Measurements from ENCODE around the gene MT2A.
"Not testable (repeated sequence)": the region's sequence is repeated elsewhere in the genome, so short reads cannot be mapped to it uniquely, and the experiment has no call there.

MT2A gene

DNA sequence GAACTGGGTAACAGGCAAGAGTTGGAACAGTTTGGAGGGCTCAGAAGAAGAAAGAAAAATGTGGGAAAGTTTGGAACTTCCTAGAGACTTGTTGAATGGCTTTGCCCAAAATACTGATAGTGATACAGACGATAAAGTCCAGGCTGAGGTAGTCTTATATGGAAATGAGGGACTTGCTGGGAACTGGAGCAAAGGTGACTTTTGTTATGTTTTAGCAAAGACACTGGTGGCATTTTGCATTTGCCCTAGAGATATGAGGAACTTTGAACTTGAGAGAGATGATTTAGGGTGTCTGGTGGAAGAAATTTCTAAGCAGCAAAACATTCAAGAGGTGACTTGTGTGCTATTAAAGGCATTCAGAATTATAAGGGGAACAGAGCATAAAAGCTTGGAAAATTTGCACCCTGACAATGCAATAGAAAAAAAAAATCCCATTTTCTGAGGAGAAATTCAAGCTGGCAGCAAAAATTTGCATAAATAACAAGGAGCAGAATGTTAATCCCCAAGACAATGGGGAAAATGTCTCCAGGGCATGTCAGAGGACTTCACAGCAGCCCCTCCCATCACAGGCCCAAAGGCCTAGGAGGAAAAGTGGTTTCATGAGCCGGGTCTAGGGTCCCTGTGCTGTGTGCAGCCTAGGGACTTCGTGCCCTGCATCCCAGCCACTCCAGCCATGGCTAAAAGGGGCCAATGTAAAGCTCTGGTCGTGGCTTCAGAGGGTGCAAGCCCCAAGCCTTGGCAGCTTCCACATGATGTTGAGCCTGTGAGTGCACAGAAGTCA lies 13.5 kb downstream of the MT2A start:
- DNase-seq (ENCODE audit: low read depth): not testable (repeated sequence)

DNA sequence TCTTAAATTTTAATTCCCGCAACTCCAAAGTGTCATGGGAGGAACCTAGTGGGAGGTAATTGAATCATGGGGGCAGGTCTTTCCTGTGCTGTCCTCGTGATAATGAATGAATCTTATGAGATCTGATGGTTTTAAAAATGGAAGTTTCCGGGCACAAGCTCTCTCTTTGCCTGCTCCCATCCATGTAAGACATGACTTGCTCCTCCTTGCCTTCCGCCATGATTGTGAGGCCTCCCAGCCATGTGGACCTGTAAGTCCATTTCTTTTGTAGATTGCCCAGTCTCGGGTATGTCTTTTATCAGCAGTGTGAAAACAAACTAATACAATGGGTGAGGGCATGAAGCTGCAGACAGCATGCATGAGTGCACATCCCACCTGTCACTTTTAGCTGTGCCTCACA lies 14.8 kb downstream of the MT2A start:
- not testable (repeated sequence) for DNase-seq (ENCODE audit: low read depth)

DNA sequence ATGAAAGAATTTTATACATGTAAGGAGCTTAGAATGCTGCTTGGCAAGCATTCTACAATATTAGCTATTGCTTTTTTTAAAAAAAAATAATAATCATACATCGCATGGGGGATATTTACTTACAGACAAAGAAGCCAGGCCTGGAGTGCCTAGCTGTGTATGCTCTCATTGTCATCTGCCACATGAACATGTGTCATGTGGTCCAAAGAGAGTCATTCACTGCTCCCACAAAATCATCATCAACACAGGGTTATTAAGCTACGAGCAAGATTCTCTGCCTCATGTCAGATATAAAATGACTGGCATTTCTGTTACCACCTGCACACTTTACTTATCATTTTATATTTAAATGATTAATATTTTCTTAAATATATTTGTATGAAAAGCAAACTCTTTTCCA lies 15.3 kb downstream of the MT2A start:
- DNase-seq (ENCODE audit: low read depth): no peak

DNA sequence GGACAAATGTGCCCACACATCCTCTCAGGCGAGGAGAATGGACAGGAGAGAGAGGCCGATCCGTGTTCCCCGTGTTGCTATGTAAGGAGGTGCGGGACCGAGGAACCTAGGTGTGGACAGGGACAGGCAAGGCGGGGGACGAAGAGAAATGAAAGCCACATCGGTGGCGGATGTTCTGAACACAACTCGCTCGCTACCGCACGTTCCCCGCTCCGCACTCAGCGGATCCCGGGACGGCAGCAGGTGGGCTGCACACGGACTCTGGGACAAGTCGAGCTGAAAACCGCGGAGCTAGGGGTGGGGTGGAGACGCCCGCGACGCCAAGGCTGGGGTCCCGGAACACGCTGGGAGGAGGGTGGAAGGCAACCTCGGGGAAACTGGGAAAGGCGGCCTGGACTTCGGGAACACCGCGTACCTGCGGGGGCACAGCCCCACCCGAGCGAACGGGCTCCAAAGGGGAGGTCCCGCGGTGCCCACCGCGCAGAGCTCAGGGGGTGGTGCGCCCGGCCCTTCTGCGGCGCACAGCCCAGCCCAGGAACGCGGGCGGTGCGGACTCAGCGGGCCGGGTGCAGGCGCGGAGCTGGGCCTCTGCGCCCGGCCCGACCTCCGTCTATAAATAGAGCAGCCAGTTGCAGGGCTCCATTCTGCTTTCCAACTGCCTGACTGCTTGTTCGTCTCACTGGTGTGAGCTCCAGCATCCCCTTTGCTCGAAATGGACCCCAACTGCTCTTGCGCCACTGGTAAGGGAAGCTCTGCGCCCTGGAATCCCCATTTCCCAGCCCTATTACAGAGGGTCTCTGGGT lies 17.0 kb downstream of the MT2A start, which contains the start of gene MT1E:
Gene MT1E (plus strand): TSS at position 642 of the 803 bp plus-strand sequence. CDS start 71 bp downstream, at position 713.
- no peak for DNase-seq (ENCODE audit: low read depth)

DNA sequence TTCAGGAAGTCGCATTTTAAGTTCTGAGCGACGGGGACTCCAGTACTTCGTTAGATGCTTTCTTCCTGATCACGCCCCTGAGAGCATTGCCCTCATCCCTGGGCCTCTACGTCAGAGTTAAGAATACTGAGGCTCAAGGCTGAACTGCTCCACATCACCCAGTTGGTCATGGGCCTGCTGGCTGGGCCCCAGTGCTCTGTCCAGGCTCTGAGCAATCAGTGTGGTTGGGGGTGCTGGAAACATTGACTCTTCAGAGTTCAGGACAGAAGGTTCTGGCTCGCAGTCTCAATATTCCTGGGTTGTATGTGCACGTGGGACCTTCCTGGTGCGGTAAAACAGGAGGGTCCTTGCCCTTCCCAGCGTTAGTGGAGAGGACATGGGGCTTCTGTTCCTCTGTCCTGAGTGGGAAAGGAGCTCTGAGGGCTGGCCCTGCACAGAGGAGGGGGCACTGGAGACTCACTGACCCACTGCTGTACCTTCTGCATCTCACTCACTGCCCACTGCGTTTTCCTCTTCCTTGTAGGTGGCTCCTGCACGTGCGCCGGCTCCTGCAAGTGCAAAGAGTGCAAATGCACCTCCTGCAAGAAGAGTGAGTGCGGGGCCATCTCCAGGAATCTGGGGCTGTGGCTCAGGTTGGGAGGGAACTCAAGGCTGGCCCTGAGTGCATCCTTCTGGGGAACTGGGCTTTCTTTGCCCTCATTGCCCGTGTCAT lies 17.7 kb downstream of the MT2A start:
- no peak for DNase-seq (ENCODE audit: low read depth)

DNA sequence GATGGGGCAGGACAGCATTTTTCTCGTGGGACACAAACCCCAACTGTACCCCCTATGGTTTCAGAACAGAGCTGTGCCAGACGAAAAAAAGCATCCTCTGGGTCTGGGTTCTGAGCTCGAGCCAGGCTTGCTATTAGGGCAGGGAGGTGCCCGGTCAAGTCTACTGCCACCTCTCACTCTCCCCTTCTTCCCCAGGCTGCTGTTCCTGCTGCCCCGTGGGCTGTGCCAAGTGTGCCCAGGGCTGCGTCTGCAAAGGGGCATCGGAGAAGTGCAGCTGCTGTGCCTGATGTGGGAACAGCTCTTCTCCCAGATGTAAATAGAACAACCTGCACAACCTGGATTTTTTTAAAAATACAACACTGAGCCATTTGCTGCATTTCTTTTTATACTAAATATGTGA lies 18.3 kb downstream of the MT2A start:
- no peak for DNase-seq (ENCODE audit: low read depth)

DNA sequence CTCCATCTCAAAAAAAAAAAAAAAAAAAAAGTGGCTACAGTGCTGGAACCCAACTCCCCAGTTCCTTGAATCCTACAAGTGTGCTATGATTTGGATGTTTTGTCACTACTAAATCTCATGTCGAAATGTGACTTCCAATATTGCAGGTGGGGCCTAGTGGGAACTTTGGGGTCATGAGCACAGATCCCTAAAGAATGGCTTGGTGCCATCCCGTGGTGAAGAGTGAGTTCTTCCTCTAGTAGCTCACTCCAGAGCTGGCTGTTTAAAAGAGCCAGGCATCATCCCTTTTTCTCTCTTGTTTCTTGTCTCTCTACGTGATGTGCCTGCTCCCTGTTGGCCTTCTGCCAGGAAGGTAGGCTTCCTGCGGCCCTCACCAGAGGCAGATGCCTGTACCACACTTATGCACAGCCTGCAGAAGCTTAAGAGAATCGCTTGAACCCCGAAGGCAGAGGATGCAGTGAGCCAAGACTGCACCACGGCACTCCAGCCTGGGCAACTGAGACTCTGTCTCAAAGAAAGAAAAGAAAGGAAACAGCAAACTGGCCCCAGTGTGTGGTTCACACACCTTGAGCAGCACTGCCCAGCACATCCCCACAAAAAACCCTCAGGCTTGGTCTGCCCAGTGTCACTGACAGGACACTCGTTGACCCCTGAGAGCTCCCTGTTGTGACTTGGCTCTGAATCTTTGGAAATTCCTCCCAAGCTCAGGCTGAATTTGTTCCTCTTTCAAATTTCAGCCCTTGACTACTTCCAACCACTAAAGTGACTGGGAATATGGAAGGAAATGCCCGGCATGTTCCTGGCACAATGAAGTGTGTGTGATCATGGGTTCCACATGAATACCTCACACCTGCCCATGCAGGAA lies 20.3 kb downstream of the MT2A start:
- no peak for DNase-seq (ENCODE audit: low read depth)

DNA sequence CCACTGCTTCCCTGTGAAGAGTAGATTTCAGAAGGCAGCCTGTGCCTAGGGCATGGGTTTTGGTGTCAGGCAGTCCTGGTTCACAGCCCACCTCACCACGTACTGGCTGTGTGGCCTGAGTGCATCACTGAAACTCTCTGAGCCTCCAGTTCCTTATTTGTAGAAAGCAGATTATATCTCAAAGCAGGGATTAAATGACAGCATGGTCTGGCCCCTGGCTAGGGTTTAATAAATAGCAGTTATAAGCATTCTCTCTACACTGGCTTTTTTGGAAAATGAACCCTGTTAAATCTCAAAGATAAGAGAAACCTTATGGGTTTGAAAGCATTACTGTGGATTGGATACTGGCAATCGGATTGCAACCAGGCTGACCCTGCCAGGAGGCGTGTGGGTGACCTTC lies 21.1 kb downstream of the MT2A start:
- DNase-seq (ENCODE audit: low read depth): no peak

DNA sequence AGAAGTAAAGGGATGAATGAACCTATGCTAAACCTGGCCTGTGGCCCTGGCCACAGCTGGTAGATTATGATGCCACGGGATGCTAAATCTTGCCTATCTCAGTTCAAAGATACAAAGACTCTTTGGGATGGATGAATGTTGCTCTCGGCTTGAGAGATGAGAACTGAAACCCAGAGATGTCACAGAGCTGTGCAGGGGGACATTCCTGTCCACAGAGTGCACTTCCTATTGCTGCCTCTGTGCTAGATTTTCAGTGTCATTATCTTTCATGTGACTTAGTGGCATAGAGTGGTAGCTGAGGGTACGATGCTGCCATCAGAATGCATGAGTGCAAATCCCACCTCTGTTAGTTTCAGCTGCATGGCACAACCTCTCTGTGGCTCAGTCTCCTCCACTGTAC lies 21.8 kb downstream of the MT2A start:
- DNase-seq (ENCODE audit: low read depth): no peak

DNA sequence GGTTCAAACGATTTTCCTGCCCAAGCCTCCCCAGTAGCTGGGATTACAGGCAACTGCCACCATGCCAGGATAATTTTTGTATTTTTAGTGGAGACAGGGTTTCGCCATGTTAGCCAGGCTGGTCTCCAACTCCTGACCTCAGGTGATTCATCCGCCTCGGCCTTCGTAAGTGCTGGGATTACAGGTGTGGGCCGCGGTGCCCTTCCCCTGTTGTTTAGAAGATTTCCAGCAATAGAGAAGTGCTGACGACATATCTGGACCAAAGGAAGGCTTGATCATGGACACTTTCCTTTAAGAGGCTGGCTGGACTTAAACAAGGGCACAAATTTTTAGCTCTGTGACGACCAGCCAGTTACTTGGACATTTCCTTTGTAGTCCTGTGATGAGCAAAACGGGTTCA lies 22.8 kb downstream of the MT2A start:
- no peak for DNase-seq (ENCODE audit: low read depth)

DNA sequence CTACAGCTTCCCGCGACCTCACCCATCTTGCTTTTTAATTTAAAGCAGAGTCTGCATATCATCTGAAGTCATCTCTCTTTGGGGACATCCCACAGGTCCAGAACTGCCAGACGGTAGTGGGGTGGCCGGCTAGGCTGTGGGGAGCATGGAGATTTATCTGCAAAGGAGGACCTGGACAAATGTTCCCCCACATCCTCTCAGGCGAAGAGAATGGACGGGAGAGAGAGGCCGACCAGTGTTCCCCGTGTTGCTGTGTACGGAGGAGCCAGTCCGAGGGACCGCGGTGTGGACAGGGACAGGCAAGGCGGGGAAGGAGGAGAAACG lies 23.4 kb downstream of the MT2A start:
- DNase-seq (ENCODE audit: low read depth): no peak

DNA sequence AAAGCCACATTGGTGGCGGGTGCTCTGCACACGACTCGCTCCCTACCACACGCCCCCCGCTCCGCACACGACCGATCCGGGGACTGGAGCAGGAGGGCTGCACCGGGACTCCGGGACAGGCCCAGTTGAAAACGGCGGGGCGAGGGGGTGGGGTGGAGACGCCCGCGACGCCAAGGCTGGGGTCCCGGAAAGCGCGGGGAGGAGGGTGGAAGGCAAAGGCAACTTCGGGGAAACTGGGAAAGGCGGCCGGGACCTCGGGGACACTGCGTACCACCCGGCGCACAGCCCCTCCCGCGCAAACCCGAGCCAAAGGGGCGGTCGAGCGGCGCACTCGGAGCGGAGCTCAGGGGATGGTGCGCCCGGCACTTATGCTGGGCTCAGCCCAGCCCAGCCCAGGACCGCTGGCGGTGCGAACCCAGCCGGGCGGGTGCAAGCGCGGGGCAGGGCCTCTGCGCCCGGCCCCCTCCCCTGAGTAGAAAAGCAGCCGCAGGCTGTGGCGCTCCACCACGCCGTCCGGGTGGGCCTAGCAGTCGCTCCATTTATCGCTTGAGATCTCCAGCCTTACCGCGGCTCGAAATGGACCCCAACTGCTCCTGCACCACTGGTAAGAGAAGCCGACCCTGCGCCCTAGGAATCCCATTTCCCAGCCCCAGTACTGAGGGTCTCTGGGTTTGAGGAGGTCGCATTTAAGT lies 23.9 kb downstream of the MT2A start, which contains the start of gene MT1M:
Gene MT1M (plus strand): TSS at position 504 of the 692 bp plus-strand sequence. CDS start 73 bp downstream, at position 577.
- DNase-seq (ENCODE audit: low read depth): no peak

DNA sequence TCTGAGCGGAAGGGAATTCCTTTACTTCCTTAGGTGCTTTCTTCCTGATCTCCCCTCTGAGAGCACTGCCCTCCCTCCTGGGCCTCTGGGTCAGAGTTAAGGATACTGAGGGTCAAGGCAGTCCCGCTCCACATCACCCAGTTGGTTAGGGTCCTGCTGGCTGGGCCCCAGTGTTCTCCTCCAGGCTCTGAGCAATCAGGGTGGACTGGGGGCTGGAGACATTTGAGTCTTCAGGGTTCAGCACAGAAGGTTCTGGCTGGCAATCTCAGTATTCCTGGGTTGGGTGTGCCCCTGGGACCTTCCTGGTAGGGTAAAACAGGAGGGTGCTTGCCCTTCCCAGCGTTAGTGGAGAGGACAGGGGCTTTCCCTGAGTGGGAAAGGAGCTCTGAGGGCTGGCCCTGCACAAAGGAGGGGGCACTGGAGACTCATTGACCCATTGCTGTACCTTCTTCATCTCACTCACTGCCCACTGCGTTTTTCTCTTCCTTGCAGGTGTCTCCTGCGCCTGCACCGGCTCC lies 24.5 kb downstream of the MT2A start:
- DNase-seq (ENCODE audit: low read depth): no peak

DNA sequence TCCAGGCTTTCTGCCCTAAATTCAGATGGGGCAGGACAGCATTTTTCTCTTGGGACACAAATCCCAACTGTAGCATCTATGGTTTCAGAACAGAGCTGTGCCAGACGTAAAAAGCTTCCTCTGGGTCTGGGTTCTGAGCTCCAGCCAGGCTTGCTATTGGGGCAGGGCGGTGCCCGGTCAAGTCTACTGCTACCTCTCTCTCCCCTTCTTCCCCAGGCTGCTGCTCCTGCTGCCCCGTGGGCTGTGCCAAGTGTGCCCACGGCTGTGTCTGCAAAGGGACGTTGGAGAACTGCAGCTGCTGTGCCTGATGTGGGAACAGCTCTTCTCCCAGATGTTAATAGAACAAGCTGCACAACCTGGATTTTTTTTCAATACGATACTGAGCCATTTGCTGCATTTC lies 25.2 kb downstream of the MT2A start:
- DNase-seq (ENCODE audit: low read depth): no peak

DNA sequence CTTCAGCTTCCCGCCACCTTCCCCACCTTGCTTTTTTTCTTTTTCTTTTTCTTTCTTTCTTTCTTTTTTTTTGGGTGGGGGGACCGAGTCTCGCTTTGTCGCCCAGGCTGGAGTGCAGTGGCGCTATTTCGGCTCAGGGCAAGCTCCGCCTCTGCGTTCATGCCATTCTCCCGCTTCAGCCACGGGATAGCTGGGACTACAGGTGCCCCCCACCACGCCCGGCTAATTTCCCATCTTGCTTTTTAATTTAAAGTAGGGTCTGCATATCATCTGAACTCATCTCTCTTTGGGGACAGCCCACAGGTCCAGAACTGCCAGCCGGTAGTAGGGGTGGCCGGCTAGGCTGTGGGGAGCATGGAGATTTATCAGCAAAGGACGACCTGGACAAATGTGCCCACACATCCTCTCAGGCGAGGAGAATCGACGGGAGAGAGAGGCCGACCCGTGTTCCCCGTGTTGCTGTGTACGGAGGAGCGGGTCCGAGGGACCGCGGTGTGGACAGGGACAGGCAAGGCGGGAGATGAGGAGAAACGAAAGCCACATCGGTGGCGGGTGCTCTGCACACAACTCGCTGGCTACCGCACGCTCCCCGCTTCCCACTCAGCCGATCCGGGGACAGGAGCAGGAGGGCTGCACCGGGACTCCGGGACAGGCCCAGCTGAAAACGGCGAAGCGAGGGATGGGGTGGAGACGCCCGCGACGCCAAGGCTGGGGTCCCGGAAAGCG lies 26.5 kb downstream of the MT2A start:
- no peak for DNase-seq (ENCODE audit: low read depth)

DNA sequence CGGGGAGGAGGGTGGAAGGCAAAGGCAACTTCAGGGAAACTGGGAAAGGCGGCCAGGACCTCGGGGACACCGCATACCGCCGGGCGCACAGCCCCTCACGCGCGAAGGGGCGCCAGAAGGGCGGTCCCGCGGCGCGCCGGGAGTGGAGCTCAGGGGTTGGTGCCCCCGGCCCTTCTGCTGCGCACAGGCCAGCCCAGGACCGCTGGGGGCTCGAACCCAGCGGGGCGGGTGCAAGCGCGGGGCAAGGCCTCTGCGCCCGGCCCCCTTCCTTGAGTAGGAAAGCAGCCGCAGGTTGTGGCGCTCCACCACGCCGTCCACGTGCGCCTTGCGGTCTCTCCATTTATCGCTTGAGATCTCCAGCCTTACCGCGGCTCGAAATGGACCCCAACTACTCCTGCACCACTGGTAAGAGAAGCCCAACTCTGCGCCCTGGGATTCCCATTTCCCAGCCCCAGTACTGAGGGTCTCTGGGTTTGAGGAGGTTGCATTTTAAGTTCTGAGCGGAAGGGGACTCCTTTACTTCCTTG lies 27.1 kb downstream of the MT2A start:
- DNase-seq (ENCODE audit: low read depth): no peak

DNA sequence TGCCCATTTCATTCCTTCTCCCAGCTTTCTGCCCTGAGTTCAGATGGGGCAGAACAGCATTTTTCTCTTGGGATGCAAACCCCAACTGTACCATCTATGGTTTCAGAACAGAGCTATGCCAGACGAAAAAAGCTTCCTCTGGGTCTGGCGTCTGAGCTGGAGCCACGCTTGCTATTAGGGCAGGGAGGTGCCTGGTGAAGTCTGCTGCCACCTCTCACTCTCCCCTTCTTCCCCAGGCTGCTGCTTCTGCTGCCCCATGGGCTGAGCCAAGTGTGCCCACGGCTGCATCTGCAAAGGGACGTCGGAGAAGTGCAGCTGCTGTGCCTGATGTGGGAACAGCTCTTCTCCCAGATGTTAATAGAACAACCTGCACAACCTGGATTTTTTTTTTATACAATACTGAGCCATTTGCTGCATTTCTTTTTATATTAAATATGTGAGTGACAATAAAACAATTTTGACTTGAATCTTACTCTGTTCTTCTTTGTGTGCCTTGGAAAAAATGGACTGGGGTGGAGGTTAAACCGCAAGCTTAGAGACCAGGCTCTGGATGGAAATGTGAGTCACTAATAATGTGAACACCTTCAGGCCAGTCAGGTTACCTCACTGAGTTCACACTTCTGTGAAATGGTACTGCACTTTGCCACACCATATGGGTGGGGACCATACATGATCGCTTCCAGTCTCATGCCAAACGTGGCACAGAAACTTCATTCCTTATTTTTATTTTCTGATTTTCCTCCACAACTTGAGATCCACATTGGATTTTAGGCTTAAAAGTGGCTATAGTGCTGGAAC lies 28.4 kb downstream of the MT2A start:
- DNase-seq (ENCODE audit: low read depth): no peak

DNA sequence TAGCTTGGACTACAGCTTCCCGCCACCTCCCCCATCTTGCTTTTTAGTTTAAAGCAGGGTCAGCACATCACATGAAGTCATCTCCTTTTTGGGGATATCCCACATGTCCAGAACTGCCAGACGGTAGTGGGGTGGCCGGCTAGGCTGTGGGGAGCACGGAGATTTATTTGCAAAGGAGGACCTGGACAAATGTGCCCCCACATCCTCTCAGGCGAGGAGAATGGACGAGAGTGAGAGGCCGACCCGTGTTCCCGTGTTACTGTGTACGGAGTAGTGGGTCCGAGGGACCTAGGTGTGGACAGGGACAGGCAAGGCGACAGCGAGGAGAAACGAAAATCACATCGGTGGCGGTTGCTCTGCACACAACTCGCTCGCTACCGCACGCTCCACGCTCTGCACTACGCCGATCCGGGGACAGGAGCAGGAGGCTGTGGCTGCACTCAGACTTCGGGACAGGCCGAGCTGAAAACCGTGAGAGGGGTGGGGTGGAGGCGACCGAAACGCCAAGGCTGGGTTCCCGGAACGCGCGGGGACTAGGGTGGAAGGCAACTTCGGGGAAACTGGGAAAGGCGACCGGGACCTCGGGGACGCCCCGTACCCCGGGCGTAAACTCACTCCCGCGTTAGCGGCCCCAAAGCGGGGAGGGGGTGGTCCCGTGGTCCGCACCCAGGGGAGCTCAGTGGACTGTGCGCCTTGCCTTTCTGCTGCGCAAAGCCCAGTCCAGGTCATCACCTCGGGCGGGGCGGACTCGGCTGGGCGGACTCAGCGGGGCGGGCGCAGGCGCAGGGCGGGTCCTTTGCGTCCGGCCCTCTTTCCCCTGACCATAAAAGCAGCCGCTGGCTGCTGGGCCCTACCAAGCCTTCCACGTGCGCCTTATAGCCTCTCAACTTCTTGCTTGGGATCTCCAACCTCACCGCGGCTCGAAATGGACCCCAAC lies 29.7 kb downstream of the MT2A start, which contains the start of gene MT1A:
Gene MT1A (plus strand): TSS at position 853 of the 937 bp plus-strand sequence. CDS start 73 bp downstream, at position 926.
- DNase-seq (ENCODE audit: low read depth): no peak
